Lower leg skin (tissue), 3 donors: ENCODE measurements around the gene ARIH1.

Experiments used
- POLR2A ChIP-seq, 2 donors: fragments of 450-650 bp; IDR thresholded peaks; one replicate each; pipeline ENCODE4 v1.6.1; 2016 to 2017; ENCODE audit warnings: antibody characterized with exemption in 2 of 2, mild to moderate bottlenecking in 1 of 2, moderate library complexity in 1 of 2
- TF ChIP-seq, protein P1 (sequence below), 3 donors: fragments of 450-650 bp; IDR thresholded peaks; one replicate each; pipeline ENCODE4 v1.5.1; 2016; ENCODE audit warnings: antibody characterized with exemption in 3 of 3, mild to moderate bottlenecking in 3 of 3, moderate library complexity in 2 of 3

DNA sequence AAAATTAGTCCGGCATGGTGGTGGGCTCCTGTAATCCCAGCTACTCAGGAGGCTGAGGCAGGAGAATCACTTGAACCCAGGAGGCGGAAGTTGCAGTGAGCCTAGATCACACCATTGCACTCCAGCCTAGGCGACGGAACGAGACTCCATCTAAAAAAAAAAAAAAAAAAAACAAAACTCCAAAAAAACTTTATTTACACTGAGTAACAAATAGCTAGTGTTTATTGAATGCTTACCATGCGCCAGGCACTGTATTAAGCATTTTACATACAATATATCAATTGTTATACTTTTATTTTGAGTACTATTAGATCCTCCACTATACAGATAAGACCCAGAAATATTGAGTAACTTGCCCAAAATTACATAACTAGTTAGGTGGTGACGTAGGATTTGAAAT is 17.4 kb upstream of the ARIH1 start:
- TF ChIP-seq, protein P1, sequence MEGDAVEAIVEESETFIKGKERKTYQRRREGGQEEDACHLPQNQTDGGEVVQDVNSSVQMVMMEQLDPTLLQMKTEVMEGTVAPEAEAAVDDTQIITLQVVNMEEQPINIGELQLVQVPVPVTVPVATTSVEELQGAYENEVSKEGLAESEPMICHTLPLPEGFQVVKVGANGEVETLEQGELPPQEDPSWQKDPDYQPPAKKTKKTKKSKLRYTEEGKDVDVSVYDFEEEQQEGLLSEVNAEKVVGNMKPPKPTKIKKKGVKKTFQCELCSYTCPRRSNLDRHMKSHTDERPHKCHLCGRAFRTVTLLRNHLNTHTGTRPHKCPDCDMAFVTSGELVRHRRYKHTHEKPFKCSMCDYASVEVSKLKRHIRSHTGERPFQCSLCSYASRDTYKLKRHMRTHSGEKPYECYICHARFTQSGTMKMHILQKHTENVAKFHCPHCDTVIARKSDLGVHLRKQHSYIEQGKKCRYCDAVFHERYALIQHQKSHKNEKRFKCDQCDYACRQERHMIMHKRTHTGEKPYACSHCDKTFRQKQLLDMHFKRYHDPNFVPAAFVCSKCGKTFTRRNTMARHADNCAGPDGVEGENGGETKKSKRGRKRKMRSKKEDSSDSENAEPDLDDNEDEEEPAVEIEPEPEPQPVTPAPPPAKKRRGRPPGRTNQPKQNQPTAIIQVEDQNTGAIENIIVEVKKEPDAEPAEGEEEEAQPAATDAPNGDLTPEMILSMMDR (IDR thresholded peaks at IDR 0.05), result no peak
- no peak for TF ChIP-seq POLR2A (IDR thresholded peaks at IDR 0.05)
